Epithelial cell of prostate (primary cell): ENCODE measurements around the gene UBAC1.

ENCODE experiments used
- DNase-seq: peaks from one replicate; pipeline ENCODE4 v3.0.0-alpha.2; 2011; ENCODE audit warnings: low read depth, low spot score
- H3K27ac ChIP-seq: fragments of 450-650 bp; 2 replicates; pipeline ENCODE4 v1.5.1; 2017; ENCODE audit warnings: mild to moderate bottlenecking

UBAC1 gene

GRCh38 chr9:135994501-135995192 lies 33.5 kb upstream of the UBAC1 start:
- no peak for DNase-seq
- H3K27ac ChIP-seq: no peak overlapping the region

GRCh38 chr9:135993765-135994500 lies 32.8 kb upstream of the UBAC1 start:
- DNase-seq: no peak
- no peak overlapping the region for H3K27ac ChIP-seq

GRCh38 chr9:135993409-135993742 lies 32.2 kb upstream of the UBAC1 start:
- no peak for DNase-seq
- H3K27ac ChIP-seq: no peak overlapping the region

GRCh38 chr9:135992486-135993408 lies 31.6 kb upstream of the UBAC1 start:
- no peak overlapping the region for H3K27ac ChIP-seq

GRCh38 chr9:135991771-135992170 lies 30.6 kb upstream of the UBAC1 start:
- H3K27ac ChIP-seq: no peak overlapping the region

More at GRCh38 chr9:135992486-135993408, 31.6 kb upstream of the UBAC1 start:
- DNase-seq: no peak

GRCh38 chr9:135990468-135991429 lies 29.6 kb upstream of the UBAC1 start:
- H3K27ac ChIP-seq: no peak overlapping the region
- DNase-seq: no peak

More at GRCh38 chr9:135991771-135992170, 30.6 kb upstream of the UBAC1 start:
- no peak for DNase-seq

GRCh38 chr9:135989722-135990467 lies 28.7 kb upstream of the UBAC1 start:
- H3K27ac ChIP-seq: no peak overlapping the region
- DNase-seq: no peak

GRCh38 chr9:135989157-135989556 lies 28.0 kb upstream of the UBAC1 start:
- DNase-seq: no peak

GRCh38 chr9:135988493-135988892 lies 27.3 kb upstream of the UBAC1 start:
- no peak overlapping the region for H3K27ac ChIP-seq
- DNase-seq: no peak

More at GRCh38 chr9:135989157-135989556, 28.0 kb upstream of the UBAC1 start:
- H3K27ac ChIP-seq: no peak overlapping the region

- no peak overlapping the region for H3K27ac ChIP-seq
- no peak for DNase-seq
Observed at GRCh38 chr9:135987838-135988404, 26.7 kb upstream of the UBAC1 start.

GRCh38 chr9:135986605-135987004 lies 25.4 kb upstream of the UBAC1 start:
- DNase-seq: no peak
- no peak overlapping the region for H3K27ac ChIP-seq

GRCh38 chr9:135985889-135986288 lies 24.7 kb upstream of the UBAC1 start:
- H3K27ac ChIP-seq: no peak overlapping the region
- DNase-seq: no peak

GRCh38 chr9:135985459-135985774 lies 24.2 kb upstream of the UBAC1 start:
- no peak overlapping the region for H3K27ac ChIP-seq
- DNase-seq: no peak

- DNase-seq: no peak
- H3K27ac ChIP-seq: no peak overlapping the region
Observed at GRCh38 chr9:135984072-135984710, 23.0 kb upstream of the UBAC1 start.

GRCh38 chr9:135983208-135984071 lies 22.3 kb upstream of the UBAC1 start:
- no peak for DNase-seq
- H3K27ac ChIP-seq: no peak overlapping the region

GRCh38 chr9:135982499-135983207 lies 21.5 kb upstream of the UBAC1 start:
- no peak overlapping the region for H3K27ac ChIP-seq
- no peak for DNase-seq
